ENCODE data around the gene AHR.

The AHR gene

DNA sequence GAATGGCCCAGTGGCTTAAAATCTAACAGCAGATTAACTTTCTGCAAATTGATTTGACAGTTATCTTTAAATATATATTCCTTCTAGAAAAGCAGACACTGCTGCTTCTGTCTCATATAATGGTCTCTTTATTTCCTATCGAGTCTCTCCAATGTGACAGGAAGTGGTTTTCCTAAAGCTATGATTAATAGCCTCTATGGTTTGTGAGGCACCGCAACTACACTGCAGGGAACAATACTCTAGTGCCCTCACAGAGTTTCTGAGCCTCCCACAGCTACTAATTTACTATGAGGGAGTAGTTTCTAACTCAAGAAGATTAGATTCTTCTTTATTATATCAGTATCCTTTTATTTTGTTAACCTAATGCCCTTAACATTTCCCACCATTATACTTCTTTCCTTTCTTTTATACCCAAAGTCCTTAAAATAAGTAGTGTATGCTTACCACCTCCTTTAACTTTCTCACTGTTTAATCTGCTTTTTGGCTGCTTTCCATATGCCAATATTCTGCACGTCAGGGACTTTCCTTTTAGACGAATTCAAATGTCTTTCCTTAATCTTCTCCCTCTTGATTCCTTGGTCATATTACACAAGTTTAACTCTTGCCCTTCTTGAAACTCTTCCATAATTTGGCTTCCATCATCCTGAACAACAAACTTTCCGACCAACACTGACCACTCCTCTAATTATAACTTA, 23.8 kb upstream of the AHR start:
- DNase-seq (ENCODE audit: low spot score), result no peak
- in situ Hi-C loops (cut with MboI; ENCODE audit: low sequenced_read_pairs, unreplicated experiment), result no loop called here
- TF ChIP-seq, protein P1, sequence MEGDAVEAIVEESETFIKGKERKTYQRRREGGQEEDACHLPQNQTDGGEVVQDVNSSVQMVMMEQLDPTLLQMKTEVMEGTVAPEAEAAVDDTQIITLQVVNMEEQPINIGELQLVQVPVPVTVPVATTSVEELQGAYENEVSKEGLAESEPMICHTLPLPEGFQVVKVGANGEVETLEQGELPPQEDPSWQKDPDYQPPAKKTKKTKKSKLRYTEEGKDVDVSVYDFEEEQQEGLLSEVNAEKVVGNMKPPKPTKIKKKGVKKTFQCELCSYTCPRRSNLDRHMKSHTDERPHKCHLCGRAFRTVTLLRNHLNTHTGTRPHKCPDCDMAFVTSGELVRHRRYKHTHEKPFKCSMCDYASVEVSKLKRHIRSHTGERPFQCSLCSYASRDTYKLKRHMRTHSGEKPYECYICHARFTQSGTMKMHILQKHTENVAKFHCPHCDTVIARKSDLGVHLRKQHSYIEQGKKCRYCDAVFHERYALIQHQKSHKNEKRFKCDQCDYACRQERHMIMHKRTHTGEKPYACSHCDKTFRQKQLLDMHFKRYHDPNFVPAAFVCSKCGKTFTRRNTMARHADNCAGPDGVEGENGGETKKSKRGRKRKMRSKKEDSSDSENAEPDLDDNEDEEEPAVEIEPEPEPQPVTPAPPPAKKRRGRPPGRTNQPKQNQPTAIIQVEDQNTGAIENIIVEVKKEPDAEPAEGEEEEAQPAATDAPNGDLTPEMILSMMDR (IDR thresholded peaks at IDR 0.05; ENCODE audit: borderline replicate concordance, control extremely low read depth, extremely low read depth, insufficient read depth, missing control alignments), result no peak

DNA sequence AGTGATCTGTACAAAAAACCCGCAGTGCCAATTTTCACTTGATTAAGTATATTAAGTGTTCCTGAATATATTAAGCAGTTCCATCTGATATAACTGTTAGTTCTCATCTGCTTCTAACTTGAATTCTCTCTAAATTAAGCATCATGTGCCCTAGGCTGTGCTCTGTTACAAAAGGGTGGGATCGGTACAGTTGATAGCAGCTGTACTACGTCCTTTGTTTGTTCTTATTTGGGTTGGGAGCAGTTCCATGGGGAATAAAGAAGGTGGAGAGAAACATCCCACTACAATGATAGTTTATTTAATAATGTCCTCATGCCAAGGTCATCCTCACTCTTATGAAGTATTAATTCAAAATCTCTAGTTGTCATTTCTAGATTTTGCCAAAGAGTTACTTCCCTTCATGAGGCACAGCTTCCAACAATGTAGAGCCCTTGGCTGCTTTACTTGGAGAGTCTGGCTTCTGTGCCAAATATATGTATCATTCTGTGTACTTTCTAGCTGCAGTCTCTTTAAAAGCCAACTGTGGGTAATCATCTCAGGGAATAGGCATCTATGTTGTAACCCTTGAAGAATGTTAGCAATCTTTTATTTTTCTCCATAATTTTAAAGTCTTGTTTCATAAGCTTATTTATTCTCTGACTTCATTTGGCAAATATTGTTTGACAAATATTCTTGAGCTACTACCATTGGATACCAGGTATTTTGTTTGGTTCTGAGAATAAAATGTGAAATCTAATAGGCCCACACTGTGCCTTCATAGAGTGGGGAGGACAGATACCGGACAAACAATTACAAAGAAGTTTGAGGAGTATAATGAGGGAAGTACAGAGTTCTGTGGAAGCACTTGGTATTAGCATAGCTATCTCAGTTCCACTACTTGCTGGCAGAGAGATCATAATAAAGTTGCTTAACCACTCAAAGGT, 22.4 kb upstream of the AHR start:
- no peak for DNase-seq (ENCODE audit: low spot score)
- in situ Hi-C loops (cut with MboI; ENCODE audit: low sequenced_read_pairs, unreplicated experiment), result no loop called here
- TF ChIP-seq, protein P1 (IDR thresholded peaks at IDR 0.05; ENCODE audit: borderline replicate concordance, control extremely low read depth, extremely low read depth, insufficient read depth, missing control alignments), result no peak

DNA sequence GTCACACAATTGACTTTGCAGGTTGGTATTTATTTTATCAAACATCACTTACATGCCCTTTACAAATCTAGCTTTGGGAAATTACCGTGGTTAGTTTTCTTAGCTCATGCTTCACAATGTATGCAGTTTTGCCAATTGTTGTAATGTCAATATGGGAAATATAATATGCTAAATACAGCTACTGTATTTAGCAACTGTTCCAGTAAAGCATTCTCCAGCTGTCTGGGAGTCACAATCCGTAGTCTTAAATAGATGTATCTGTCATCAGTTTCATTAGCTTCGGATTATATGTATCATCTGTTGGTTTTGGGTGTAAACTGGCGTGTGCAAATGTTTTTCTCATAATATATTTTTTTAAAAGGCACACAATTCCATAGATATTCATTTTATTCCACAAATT, 19.4 kb upstream of the AHR start:
- DNase-seq (ENCODE audit: low spot score), result no peak
- in situ Hi-C loops (cut with MboI; ENCODE audit: low sequenced_read_pairs, unreplicated experiment), result no loop called here
- TF ChIP-seq, protein P1 (IDR thresholded peaks at IDR 0.05; ENCODE audit: borderline replicate concordance, control extremely low read depth, extremely low read depth, insufficient read depth, missing control alignments), result no peak

DNA sequence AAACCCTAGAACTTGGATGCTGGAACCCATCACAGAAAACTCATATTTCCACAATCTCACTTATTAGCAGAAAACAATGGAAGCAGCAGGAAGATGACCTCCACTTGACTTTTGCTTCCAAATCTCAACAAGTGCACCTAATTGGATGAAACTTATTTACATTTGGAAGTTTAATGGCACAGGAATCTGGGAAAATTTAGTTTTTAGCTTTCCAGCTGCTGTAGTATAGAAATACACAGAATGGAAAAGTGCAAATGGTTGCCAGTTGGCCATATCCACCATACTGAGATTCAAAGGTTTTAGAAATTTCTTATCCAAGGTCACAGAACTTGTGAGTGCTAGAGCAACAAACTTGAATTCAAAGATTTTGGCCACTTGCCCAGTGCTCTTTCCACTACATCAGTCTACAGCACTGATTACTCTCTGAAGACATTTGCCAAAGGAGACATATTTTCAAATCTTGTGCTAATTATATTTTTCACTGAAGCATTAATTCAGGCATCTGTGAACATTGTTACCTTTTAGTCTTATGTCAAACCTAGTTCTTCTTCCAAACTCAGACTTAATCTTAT, 9.3 kb upstream of the AHR start:
- in situ Hi-C loops (cut with MboI; ENCODE audit: low sequenced_read_pairs, unreplicated experiment), result no loop called here
- DNase-seq (ENCODE audit: low spot score), result no peak
- TF ChIP-seq, protein P1 (IDR thresholded peaks at IDR 0.05; ENCODE audit: borderline replicate concordance, control extremely low read depth, extremely low read depth, insufficient read depth, missing control alignments), result no peak

DNA sequence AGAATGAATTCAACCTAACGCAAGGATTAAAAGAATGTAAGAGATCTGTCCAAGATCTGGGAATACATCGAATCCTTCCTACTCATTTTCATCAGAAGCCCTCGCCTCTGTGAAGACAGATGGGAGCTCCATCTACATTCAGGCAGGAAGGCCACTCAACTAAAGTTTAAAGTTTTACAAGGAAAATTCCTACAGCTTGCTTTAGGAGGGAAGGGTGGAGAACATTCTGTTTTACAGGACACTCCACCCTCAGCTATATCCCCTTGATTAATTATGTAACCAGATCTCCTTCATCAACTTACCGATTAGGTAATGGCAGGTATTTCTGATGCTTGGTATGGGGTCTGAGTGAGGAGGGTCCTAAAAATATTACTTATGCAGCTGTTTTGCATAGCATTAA, 5.6 kb upstream of the AHR start:
- in situ Hi-C loops (cut with MboI; ENCODE audit: low sequenced_read_pairs, unreplicated experiment), result no loop called here
- TF ChIP-seq, protein P1 (IDR thresholded peaks at IDR 0.05; ENCODE audit: borderline replicate concordance, control extremely low read depth, extremely low read depth, insufficient read depth, missing control alignments), result no peak
- DNase-seq (ENCODE audit: low spot score), result no peak

DNA sequence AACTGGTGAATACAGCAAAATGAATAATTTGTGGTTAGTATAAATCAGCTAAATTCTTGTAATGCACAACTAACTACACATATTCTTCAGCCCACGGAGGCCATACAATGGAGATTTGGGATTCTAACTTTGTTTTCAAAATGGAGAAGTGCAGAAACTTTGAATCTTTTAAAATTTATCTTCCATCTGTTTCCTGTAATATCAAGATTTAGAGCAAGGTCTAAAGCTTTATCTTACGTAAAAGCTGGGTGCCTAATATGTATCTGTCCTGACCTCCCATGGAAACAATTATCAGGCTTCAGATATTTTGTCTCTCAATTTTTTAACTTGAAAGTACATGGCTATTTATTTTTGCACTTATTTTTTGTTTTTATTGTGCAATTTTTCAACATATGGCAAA, 5.0 kb upstream of the AHR start:
- TF ChIP-seq, protein P1 (IDR thresholded peaks at IDR 0.05; ENCODE audit: borderline replicate concordance, control extremely low read depth, extremely low read depth, insufficient read depth, missing control alignments), result no peak
- no peak for DNase-seq (ENCODE audit: low spot score)
- in situ Hi-C loops (cut with MboI; ENCODE audit: low sequenced_read_pairs, unreplicated experiment), result no loop called here
